HG03039 (cell line): ENCODE results near the gene MCM3.

ENCODE experiments used
- ATAC-seq: cut with Tn5 transposase; IDR thresholded peaks from one replicate; pipeline ENCODE4 v1.9.1; 2021; ENCODE audit warnings: mild to moderate bottlenecking, moderate library complexity; ENCODE audit not compliant: unreplicated experiment

The MCM3 gene

DNA sequence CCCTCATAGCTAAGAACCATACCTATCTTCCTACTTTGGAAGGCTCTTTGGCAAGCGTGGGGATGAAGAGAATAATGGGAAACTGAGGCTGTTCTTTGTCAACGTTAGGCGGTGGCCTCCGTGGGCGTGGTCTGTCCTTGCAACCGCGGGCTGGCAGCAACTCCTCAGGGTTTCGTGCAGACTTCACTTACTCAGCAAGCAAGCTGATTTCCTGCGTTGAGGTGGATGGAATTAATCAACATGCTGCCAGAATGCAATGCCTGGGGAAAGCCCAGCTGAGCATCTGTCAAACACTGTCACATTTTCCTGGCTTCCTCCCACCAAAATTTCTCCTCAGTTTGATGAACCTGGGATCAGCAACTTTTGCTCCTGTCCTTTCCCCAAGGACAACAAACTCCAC, 31.0 kb downstream of the MCM3 start:
- ATAC-seq: no peak

DNA sequence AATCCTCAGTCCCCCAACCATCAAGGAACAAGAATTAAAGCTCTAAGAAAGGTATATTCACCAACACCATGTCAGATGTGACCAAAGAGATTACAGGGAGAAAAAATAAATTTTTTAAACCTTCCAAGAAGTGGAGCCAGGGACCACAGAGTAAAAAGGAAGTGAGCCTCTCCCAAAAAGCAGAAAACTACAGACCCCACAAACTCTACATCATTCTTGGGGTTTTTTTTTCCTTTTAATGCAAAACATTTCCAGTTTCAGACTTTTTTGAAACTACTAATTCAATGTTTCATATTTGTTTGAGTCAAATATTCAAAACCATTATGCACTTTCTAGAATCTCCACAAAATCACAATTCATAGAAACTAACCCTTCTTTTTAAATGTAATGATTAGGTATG, 33.4 kb downstream of the MCM3 start:
- no peak for ATAC-seq

DNA sequence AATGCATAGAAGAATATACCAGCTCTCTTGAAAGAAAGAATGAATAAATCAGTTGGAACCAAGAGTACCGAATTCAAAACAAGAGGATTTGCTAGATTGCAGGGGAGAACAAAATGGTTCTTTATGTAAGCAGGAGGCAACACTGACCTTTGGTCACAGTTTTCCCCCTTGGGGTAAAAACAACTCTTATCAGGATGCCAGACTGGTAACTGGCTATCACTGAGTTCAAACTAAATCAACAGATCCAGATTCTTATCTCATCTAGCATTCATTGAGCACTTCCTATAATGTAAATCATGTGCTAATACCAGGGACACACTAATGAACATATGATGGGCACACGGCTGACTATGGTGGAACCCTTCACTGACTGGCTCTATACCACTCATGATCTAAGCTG, 35.5 kb downstream of the MCM3 start:
- ATAC-seq: no peak

DNA sequence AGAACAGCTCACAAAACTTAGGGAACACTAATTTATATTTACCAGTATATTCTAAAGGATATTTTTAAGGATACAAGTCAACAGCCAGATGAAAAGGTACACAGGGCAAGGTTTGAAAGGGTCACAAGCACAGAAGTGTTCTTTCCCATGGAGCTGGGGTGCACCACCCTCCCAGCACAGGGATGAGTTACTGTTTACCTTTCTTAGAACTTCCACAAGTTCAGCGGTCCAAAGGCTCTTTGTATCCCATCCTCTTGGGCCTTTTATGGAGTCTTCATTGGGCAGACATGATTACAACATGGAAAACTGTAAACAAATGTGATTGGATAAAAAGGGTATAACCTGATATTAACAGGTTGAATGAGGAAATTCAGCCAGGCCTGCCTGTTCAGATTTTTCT, 39.1 kb downstream of the MCM3 start:
- ATAC-seq: no peak

DNA sequence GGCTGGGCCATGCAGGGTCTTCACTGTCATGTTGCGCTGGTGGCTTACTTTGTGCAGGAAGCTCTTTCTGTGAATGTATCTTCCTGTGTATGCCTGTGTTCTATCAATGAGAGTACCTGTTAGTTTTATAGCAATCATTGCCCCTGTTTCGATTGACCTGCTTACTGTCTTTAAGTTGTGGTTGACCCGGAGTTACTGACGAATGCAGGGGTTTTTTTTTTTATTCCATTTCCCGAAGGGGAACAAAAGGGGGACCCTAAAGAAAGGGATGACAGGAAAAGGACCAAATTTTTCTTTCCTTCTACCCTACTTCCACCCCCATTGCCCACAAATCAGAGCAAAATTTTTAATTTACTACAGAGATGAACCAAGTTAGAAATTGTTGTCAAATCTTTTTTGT, 40.1 kb downstream of the MCM3 start, which contains the start of gene IL17F:
IL17F (minus strand) TSS at position 101 of the 400 bp plus-strand sequence; CDS start at position 30, 71 bp downstream.
- no peak for ATAC-seq

DNA sequence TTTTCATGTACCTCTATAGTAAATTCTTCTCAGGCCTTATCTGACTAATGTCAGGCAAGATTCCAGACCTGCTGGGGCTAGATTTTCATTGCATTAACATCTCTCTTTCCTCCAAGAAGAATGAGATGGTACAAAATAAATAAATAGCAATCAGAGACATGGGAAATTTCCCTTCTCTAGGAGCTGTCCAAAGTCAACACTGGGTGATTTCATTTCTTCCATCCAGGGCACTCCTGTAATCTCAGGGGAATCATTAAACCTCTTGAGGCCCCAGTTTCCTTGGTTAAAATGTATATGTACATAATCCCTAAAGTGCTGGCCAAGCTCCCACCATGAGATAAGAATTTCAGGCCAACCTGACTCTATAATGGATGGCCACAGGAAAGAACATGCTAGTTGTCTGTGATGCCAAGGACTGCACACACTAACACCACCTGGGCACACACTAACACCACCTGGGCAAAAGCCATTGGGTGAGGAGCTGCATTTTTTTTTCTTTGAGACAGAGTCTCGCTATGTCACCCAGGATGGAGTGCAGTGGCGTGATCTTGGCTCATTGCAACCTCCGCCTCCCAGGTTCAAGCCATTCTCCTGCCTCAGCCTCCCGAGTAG, 41.2 kb downstream of the MCM3 start:
- no peak for ATAC-seq

DNA sequence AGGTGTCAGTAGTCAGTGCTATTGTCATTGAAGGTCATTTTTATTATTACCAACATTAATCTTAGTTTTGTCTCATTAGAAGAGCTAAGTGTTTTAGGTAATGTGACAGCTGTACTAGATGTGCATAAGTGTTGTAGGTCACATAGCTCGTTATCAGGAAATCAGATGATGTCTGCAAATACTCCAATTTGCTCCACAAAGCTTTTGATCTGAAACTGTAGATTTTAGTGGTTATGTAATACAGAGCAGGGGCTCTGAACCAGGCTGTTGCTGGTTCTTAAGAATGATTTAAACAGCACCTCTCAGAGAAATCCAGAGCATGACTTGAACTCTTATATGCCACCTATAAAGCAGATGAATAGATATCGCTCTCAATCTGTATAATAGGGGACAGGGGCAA, 42.7 kb downstream of the MCM3 start:
- ATAC-seq: no peak

DNA sequence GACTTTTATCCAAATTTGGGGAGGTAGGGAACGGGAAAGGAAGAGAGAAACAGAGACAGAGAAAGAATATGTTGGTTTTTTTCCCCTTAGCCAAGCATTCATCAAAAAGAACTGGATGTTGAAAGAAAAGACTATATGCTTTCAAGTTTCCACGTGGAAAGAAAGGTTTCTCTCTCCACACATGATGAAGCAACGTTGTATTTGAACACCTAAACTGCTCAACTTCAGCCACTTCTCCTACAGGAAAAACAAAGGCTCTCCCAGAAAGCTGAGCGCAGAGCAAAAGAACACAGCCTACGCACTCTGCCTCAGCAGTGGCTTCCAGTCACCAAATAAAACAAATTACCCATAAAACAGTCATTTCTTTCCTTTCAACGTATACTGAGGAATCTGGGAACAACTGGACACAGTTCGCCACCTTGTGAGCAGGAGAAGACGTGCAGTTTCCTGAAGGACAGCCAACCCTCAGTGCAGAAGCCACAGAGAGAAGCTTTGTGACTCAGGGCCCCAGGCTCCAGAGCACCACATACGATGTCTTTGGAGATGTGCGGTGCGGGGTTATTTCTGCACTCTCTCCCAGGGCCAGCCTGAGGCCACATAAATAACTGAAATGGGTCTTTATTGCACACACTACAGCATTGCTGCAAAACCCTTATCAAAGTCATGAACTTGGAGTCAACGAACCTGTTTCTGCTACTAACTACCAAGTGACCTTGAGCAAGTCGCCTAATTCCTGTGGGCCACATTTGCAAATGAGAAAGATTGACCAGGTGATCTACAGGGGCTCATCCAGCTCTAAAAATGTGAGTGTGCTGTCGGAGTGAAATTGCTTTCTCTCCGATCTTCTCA, 50.3 kb downstream of the MCM3 start:
- ATAC-seq: peak; percentile 89

DNA sequence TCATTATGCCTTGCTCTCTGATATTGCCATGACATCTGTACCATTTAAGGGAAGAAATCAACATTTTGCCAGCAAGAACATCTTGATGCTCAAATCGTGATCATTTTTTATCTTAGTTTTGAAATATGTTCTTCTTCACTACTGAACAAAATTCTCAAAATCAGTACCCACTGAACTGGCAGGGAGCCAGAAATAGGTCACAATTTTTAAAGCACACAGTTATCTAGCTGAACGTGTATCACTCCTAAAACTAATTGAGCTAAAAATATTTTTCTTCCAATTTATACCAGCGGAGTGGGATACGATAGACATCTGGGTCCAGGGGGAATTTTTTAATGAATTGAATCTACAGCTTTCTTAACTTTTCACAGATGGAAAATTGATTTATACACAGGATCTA, 51.5 kb downstream of the MCM3 start:
- ATAC-seq: no peak

DNA sequence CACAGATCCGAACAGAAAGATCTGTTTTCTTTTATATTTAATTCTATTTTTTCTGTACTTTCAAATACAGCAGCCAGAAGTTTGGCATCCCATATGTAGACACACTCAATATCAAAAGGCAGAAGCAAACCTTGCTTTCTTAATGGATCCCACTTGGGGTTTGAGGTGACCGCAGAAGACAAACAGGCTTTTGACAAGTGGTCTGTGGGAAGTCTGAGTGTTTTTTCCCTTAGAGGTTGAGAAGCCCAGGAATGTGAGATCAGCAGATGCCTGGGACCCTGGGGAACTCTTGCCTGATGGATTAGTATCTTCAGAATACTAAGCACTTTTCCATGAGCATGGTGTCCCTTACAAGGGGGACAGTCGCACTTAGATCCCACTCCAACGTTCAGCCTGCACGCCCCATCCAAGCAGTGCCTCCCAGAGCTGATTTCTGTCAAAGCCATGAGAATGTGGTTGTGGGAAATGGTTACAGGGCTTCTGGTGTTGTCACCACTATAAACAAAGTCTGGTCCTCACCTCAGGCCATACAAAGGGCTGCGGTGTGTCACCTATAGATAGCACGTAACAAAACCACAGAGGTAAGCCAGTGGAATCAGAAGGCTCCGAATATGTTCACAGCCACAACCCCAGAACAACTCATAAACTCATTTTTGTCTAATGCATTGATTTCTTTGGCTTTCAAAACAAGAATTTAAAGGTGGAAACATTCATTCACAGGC, 53.0 kb downstream of the MCM3 start:
- ATAC-seq: no peak

DNA sequence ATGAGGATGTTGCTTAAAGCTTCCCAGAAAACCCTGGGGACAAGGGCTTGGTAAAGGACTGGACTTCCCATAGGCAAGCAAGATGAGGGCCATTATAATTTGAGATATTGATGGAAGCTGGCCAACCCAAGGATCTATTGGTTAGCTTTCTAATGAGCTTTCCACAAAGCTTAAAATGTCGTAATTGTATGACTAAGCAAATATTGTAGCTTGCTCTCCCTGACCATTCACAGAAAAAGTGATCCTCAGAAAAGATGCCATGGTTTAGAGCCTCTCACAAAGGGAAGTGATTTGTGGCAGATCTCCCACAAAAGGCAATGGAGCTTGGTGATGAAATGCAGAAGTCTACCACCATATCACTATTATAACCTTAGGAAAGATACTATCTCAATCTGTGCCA, 53.9 kb downstream of the MCM3 start:
- ATAC-seq: no peak

DNA sequence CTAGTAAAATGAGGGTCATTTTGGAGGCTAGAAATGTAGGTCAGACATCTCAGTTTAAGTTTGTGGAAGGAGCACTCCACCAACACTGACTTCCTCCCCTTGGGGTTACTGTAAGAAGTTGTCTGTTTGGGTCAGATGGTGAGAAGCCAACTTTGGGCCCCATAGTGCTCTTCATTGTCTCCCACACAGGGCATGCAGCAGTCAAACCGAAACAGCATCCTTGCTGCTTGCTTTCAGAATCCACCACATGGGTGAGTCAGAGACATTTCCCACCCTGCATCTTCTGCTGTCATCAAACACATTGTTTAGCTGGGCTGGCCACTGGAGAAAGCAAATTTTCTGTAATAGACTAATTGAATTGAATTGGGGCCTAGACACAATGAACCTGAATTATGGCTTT, 57.0 kb downstream of the MCM3 start:
- peak; percentile 100 for ATAC-seq

DNA sequence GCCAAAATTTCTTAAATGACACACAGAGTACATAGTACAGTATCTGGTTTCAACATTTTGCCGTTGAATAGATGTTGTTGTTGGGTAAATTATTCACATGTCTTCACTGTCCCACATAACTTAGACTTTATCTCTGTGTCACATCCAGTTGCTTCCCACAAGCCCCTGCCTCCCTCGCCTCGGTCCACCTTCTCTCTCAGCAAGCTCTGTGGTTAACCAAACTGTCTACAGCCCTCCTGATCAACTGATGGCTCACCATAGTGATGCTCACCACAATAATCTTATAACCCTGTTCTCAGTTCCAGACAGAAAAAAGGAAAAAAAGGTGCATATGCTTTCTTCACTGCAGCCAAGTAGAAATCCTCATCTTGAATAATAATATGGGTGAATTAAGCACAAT, 63.2 kb downstream of the MCM3 start:
- ATAC-seq: peak; percentile 75

DNA sequence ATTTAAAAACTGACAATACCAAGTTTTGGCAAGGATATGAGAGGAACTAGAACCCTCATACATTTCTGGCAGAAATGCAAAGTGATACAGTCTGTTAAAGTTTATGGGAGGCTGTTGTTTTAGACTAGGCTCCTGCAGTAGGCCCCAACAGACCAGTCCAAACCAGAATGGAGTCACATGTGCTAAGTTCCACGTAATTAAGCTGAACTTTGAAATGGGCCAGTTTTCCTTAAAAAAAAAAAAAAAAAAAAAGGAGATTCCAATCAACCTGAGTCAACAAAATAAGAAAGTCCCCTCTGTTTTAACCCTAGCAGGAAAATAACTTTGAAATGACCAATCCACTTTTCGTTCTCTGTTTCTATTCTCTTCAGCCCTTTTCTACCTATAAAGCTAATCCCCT, 66.8 kb downstream of the MCM3 start:
- ATAC-seq: no peak

DNA sequence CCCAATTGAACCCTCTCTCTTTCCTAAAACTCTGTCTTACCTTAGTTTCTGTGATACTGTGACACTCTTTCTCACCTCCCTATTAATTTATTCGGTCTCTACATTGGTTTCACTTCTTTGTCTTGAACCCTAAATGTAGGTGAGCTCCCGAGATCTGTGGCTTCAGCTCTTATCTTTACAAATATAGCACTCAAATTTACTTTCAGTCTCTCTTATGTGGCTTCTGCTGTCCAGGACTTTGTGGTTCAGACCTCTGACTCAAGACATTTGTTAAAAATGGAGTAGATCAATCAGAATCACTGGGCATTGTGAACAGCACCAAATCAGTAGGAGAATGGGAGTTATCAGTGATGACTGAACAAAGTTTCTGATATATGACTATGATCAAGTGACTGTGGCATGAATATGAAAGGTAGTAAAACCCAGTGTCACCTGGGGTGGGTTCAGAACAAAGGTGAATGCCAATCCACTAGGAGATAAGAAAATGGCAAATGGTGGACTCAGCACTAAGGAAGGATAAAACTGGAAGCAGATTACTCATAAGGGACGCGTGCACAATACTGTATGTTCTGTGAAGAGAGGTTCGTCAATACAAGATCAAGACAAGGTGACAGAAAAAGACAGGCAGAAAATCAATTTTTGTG, 67.5 kb downstream of the MCM3 start:
- peak; percentile 47 for ATAC-seq

DNA sequence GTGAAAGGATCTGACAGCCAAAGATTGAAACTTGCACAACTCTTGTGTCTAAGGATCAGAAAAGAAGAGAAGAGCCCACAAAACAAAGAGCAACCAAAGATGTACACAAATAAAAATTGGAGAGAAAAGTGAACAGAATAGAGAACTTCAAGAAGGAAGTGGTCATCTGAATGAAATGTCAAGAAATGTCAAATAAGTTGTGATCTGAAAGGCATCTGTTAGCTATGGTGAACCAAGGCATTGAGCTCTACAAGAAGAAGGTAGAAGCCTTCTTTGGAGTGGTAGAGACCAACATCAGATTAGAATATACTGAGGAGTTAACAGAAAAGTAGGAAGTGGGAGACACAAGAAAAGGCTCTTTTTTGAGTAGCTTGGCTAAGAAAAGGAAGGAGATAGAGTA, 68.8 kb downstream of the MCM3 start:
- no peak for ATAC-seq
